Natural killer cell (primary cell): ENCODE data around the gene ZNF366. TPM values are rescaled to one million over a fixed set of nuclear protein-coding genes. Genes with fewer than 3 reads are reported as not detected.

ENCODE experiments used
- ATAC-seq, 3 donors: fragments of 150-1000 bp in 2 of 3; fragments of 200-7000 bp in 1 of 3; cut with Tn5 transposase; 1 replicate in 1 of 3; 2 replicates in 2 of 3; pipeline ENCODE4 v1.10.0; 2021; ENCODE audit warnings: mild to moderate bottlenecking in 2 of 3, moderate library complexity in 2 of 3
- DNase-seq, 2 donors: peaks; one replicate each; pipeline versions ENCODE4 v3.0.0 to v3.0.0-alpha.2; 2013 to 2021; ENCODE audit warnings: mixed read lengths in 1 of 2
- H3K27ac ChIP-seq: one replicate; pipeline ENCODE4 v1.5.1; 2013; ENCODE audit warnings: mild to moderate bottlenecking, low read length
- H3K27me3 ChIP-seq: one replicate; pipeline ENCODE4 v1.6.1; 2013; ENCODE audit warnings: low read length; ENCODE audit not compliant: control insufficient read depth, insufficient read depth
- H3K36me3 ChIP-seq: one replicate; pipeline ENCODE4 v1.6.1; 2013; ENCODE audit warnings: low read length; ENCODE audit not compliant: control insufficient read depth, insufficient read depth
- H3K4me1 ChIP-seq: one replicate; pipeline ENCODE4 v1.6.1; 2013; ENCODE audit warnings: low read length; ENCODE audit not compliant: control insufficient read depth, insufficient read depth
- H3K4me3 ChIP-seq: one replicate; pipeline ENCODE4 v1.5.1; 2013; ENCODE audit warnings: low read length
- H3K9me3 ChIP-seq: one replicate; pipeline ENCODE4 v1.6.1; 2013; ENCODE audit warnings: low read length; ENCODE audit not compliant: control insufficient read depth, insufficient read depth
- H3K27ac Mint-ChIP-seq, 2 donors: one replicate each; pipeline ENCODE4 v1.8.0; 2022; ENCODE audit warnings: mild to moderate bottlenecking in 2 of 2, mixed read lengths in 2 of 2, moderate library complexity in 1 of 2
- H3K27me3 Mint-ChIP-seq, 2 donors: one replicate each; pipeline ENCODE4 v1.8.0; 2022; ENCODE audit warnings: low read depth in 2 of 2, mixed read lengths in 2 of 2
- H3K36me3 Mint-ChIP-seq: one replicate; pipeline ENCODE4 v1.8.0; 2022; ENCODE audit warnings: mixed read lengths
- H3K4me1 Mint-ChIP-seq, 2 donors: one replicate each; pipeline ENCODE4 v1.8.0; 2022; ENCODE audit warnings: mixed read lengths in 2 of 2
- H3K4me3 Mint-ChIP-seq: one replicate; pipeline ENCODE4 v1.8.0; 2022; ENCODE audit warnings: mild to moderate bottlenecking, moderate library complexity, mixed read lengths
- H3K9me3 Mint-ChIP-seq, 2 donors: one replicate each; pipeline ENCODE4 v1.8.0; 2022; ENCODE audit warnings: mixed read lengths in 2 of 2
- WGBS: methylation state at CpG from one replicate; pipeline ENCODE4 v1.1.7; 2013; ENCODE audit warnings: missing lambda C conversion rate; ENCODE audit not compliant: insufficient coverage; 5-methylcytosine and 5-hydroxymethylcytosine counted together
- intact Hi-C: fragments of 100-400 bp; cut with micrococcal nuclease; formaldehyde crosslinking; loops from one replicate; pipeline ENCODE4 v1.14.2; 2022
- total RNA-seq, 4 donors: library from RNA; stranded (reverse); fragments of 120-200 nt in 1 of 4; gene quantifications; one replicate each; pipeline versions ENCODE4 v1.2.3 to v1.2.4, GENCODE V29; 2013 to 2022
- TF ChIP-seq, protein P1 (sequence below): fragments of 200-600 bp; IDR thresholded peaks from one replicate; pipeline ENCODE4 v1.8.0; 2022; ENCODE audit warnings: antibody characterized with exemption

ZNF366 gene
- total RNA-seq, 3 donors from 2014 or later (not counting 1 experiment from before 2014, with no cell fraction given): 0.54 TPM; not detected in 2

GRCh38 chr5:72472666-72473422 lies 34.4 kb downstream of the ZNF366 start:
- H3K27me3 Mint-ChIP-seq: peaks cover 4 to 31% of the 10 kb centered on the region in 2 donors
- DNase-seq (no peak), ATAC-seq (no peak)
- Histone ChIP-seq H3K36me3 (no peaks in the 10 kb centered on the region), H3K4me3 (no peak overlapping the region), H3K4me1 (no peaks in the 10 kb centered on the region), H3K9me3 (no peaks in the 10 kb centered on the region), H3K27me3 (no peaks in the 10 kb centered on the region), H3K27ac (no peak overlapping the region)
- H3K4me3 Mint-ChIP-seq: no peak overlapping the region
- 67% methylated on average over 5 of the region's 6 CpGs for WGBS
- TF ChIP-seq, protein P1, sequence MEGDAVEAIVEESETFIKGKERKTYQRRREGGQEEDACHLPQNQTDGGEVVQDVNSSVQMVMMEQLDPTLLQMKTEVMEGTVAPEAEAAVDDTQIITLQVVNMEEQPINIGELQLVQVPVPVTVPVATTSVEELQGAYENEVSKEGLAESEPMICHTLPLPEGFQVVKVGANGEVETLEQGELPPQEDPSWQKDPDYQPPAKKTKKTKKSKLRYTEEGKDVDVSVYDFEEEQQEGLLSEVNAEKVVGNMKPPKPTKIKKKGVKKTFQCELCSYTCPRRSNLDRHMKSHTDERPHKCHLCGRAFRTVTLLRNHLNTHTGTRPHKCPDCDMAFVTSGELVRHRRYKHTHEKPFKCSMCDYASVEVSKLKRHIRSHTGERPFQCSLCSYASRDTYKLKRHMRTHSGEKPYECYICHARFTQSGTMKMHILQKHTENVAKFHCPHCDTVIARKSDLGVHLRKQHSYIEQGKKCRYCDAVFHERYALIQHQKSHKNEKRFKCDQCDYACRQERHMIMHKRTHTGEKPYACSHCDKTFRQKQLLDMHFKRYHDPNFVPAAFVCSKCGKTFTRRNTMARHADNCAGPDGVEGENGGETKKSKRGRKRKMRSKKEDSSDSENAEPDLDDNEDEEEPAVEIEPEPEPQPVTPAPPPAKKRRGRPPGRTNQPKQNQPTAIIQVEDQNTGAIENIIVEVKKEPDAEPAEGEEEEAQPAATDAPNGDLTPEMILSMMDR: no peak
- intact Hi-C loops: no loop called here
- H3K36me3 Mint-ChIP-seq: no peaks in the 10 kb centered on the region
- H3K9me3 Mint-ChIP-seq: no peaks in the 10 kb centered on the region
- H3K4me1 Mint-ChIP-seq: no peaks in the 10 kb centered on the region
- no peak overlapping the region for H3K27ac Mint-ChIP-seq

GRCh38 chr5:72472031-72472430 lies 35.2 kb downstream of the ZNF366 start:
- WGBS: no CpG with 5 or more reads among the region's 1 CpG
- Histone ChIP-seq H3K9me3 (no peaks in the 10 kb centered on the region), H3K27ac (no peak overlapping the region), H3K4me1 (no peaks in the 10 kb centered on the region), H3K4me3 (no peak overlapping the region), H3K27me3 (no peaks in the 10 kb centered on the region), H3K36me3 (no peaks in the 10 kb centered on the region)
- DNase-seq (no peak), ATAC-seq (no peak)
- Mint-ChIP-seq H3K27me3 (peaks cover 4 to 27% of the 10 kb centered on the region in 2 donors), H3K9me3 (no peaks in the 10 kb centered on the region), H3K4me1 (no peaks in the 10 kb centered on the region), H3K4me3 (no peak overlapping the region), H3K36me3 (no peaks in the 10 kb centered on the region), H3K27ac (no peak overlapping the region)
- intact Hi-C loops: no loop called here
- TF ChIP-seq, protein P1: no peak

- intact Hi-C loops: no loop called here
- Histone ChIP-seq H3K36me3 (no peaks in the 10 kb centered on the region), H3K27ac (no peak overlapping the region), H3K27me3 (no peaks in the 10 kb centered on the region), H3K4me3 (no peak overlapping the region), H3K4me1 (no peaks in the 10 kb centered on the region), H3K9me3 (no peaks in the 10 kb centered on the region)
- TF ChIP-seq, protein P1: no peak
- H3K27me3 Mint-ChIP-seq: peaks cover 4 to 25% of the 10 kb centered on the region in 2 donors
- WGBS: 90% methylated on average over 2 of the region's 2 CpGs
- H3K36me3 Mint-ChIP-seq: no peaks in the 10 kb centered on the region
- no peaks in the 10 kb centered on the region for H3K9me3 Mint-ChIP-seq
- H3K4me1 Mint-ChIP-seq: no peaks in the 10 kb centered on the region
- ATAC-seq (no peak), DNase-seq (no peak)
- no peak overlapping the region for H3K27ac Mint-ChIP-seq
- no peak overlapping the region for H3K4me3 Mint-ChIP-seq
Observed at GRCh38 chr5:72470826-72471225, 36.4 kb downstream of the ZNF366 start.

- Mint-ChIP-seq H3K9me3 (no peaks in the 10 kb centered on the region), H3K4me1 (no peaks in the 10 kb centered on the region), H3K36me3 (no peaks in the 10 kb centered on the region), H3K4me3 (no peak overlapping the region), H3K27me3 (peaks cover 4 to 21% of the 10 kb centered on the region in 2 donors), H3K27ac (no peak overlapping the region)
- Histone ChIP-seq H3K27me3 (no peaks in the 10 kb centered on the region), H3K27ac (no peak overlapping the region), H3K4me1 (no peaks in the 10 kb centered on the region), H3K4me3 (no peak overlapping the region), H3K9me3 (no peaks in the 10 kb centered on the region), H3K36me3 (no peaks in the 10 kb centered on the region)
- no CpG with 5 or more reads among the region's 1 CpG for WGBS
- DNase-seq (no peak), ATAC-seq (no peak)
- intact Hi-C loops: no loop called here
- TF ChIP-seq, protein P1: no peak
Observed at GRCh38 chr5:72468606-72469005, 38.6 kb downstream of the ZNF366 start.
